Measurements from ENCODE around the gene FNDC8.

DNA sequence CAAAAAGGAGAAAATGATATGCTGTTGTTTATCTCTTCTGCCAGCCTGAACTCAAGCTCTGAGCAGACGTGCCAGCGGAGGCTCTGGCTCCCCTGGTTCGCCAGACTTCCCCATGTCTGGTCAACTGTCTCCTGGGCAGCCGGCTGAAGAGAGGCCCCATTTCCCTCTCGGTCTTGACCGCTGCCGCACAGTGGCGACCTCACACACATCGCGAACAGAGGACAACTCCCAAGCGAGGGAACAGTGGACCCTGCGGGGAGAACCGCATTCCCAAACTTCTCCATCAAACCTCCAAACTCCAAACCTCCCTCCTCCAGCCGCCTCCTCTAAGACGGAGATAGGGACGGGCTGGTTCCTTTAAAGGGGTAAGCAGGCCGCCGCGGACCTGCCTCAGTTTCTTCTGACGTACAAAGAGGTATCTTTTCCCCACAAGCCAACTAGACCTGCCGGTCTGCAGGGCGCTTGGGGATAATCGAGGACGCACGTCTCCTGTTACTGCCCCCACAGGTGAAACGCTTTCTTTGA lies 33.0 kb upstream of the FNDC8 start:
- TF ChIP-seq, protein P1, sequence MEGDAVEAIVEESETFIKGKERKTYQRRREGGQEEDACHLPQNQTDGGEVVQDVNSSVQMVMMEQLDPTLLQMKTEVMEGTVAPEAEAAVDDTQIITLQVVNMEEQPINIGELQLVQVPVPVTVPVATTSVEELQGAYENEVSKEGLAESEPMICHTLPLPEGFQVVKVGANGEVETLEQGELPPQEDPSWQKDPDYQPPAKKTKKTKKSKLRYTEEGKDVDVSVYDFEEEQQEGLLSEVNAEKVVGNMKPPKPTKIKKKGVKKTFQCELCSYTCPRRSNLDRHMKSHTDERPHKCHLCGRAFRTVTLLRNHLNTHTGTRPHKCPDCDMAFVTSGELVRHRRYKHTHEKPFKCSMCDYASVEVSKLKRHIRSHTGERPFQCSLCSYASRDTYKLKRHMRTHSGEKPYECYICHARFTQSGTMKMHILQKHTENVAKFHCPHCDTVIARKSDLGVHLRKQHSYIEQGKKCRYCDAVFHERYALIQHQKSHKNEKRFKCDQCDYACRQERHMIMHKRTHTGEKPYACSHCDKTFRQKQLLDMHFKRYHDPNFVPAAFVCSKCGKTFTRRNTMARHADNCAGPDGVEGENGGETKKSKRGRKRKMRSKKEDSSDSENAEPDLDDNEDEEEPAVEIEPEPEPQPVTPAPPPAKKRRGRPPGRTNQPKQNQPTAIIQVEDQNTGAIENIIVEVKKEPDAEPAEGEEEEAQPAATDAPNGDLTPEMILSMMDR (IDR thresholded peaks at IDR 0.05; ENCODE audit: low read depth, low read length, poor library complexity, severe bottlenecking) = peak; percentile 41
- no peak for TF ChIP-seq EZH2phosphoT487 (IDR thresholded peaks at IDR 0.05; ENCODE audit: borderline replicate concordance, low read length)
